Tibial artery (tissue), 4 donors: Measurements from ENCODE around the gene C1orf198.

Source experiments
- DNase-seq, 2 donors: peaks; one replicate each; pipeline ENCODE4 v3.0.0-alpha.2; 2019
- H3K27ac ChIP-seq, 2 donors: fragments of 200-600 bp; sonication (generic) in 1 of 2; 1 replicate in 1 of 2; 2 replicates in 1 of 2; pipeline ENCODE4 v1.5.1; 2018 to 2019; ENCODE audit warnings: mild to moderate bottlenecking in 1 of 2
- H3K27me3 ChIP-seq, 2 donors: fragments of 200-600 bp; sonication (generic) in 1 of 2; one replicate each; pipeline versions ENCODE4 v1.5.1 to v1.6.0; 2016 to 2019
- H3K36me3 ChIP-seq, 3 donors: fragments of 200-600 bp; sonication (generic) in 2 of 3; one replicate each; pipeline ENCODE4 v1.5.1; 2016 to 2019; ENCODE audit warnings: mild to moderate bottlenecking in 2 of 3
- H3K4me1 ChIP-seq, 4 donors: fragments of 200-600 bp; sonication (generic) in 2 of 4; 1 replicate in 3 of 4; 2 replicates in 1 of 4; pipeline ENCODE4 v1.5.1; 2016 to 2019
- H3K4me3 ChIP-seq, 2 donors: fragments of 200-600 bp; sonication (generic) in 1 of 2; 1 replicate in 1 of 2; 2 replicates in 1 of 2; pipeline ENCODE4 v1.5.1; 2018 to 2019; ENCODE audit warnings: mild to moderate bottlenecking in 2 of 2
- H3K9me3 ChIP-seq, 3 donors: fragments of 200-600 bp; sonication (generic) in 1 of 3; one replicate each; pipeline ENCODE4 v1.5.1; 2016 to 2019
- intact Hi-C: fragments of 100-400 bp; cut with DNase I; formaldehyde crosslinking; loops from one replicate; pipeline ENCODE4 v1.15.0; 2023; ENCODE audit warnings: low total_unique reads
- TF ChIP-seq, protein P1 (sequence below), 2 experiments: fragments of 200-600 bp in 1 of 2; fragments of 450-650 bp in 1 of 2; IDR thresholded peaks; one replicate each; pipeline ENCODE4 v1.5.1; 2017 to 2019; ENCODE audit warnings: antibody characterized with exemption in 2 of 2, mild to moderate bottlenecking in 1 of 2, moderate library complexity in 1 of 2

C1orf198 gene

DNA sequence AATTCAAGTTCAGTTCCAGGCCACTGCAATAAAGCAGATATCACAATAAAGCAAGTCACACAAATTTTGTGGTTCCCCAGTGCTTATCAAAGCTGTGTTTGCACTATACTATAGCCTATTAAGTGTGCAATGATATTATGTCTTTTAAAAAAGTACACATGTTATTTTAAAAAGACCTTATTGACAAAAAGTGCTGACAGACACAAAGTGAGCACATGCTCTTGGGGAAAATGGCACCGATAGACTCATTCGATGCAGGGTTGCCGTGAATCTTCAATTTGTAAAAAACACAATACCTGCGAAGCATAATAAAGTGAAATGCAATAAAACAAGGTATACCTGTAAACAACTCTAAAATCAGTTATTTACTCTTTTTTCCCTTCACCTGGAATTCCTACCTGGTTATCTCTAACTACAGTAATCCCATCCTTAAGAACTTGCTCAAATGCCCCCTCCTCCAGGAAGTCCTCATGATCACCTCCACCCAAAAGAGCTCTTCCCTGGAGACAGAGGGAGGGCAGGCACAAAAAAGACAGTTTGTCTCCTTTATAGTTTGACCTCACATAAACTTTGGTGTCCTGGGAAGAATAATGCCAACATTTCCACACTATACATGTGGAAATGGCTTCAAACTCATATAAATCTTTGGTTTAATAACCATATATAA, 9.7 kb upstream of the C1orf198 start:
- no peak for DNase-seq
- no peak overlapping the region for H3K4me3 ChIP-seq
- H3K4me1 ChIP-seq, result peaks cover 0 to 21% (median 12%) of the 10 kb centered on the region in 4 donors
- TF ChIP-seq, protein P1, sequence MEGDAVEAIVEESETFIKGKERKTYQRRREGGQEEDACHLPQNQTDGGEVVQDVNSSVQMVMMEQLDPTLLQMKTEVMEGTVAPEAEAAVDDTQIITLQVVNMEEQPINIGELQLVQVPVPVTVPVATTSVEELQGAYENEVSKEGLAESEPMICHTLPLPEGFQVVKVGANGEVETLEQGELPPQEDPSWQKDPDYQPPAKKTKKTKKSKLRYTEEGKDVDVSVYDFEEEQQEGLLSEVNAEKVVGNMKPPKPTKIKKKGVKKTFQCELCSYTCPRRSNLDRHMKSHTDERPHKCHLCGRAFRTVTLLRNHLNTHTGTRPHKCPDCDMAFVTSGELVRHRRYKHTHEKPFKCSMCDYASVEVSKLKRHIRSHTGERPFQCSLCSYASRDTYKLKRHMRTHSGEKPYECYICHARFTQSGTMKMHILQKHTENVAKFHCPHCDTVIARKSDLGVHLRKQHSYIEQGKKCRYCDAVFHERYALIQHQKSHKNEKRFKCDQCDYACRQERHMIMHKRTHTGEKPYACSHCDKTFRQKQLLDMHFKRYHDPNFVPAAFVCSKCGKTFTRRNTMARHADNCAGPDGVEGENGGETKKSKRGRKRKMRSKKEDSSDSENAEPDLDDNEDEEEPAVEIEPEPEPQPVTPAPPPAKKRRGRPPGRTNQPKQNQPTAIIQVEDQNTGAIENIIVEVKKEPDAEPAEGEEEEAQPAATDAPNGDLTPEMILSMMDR (IDR thresholded peaks at IDR 0.05), result no peak
- intact Hi-C loops, result loop anchor here (5.0 kb wide), 1 partner anchor 34 kb away; no protein-coding TSS in a partner anchor
- H3K36me3 ChIP-seq, result no peaks in the 10 kb centered on the region
- H3K9me3 ChIP-seq, result no peaks in the 10 kb centered on the region
- peak overlapping the region in 1 of 2 donors; percentile 32 for H3K27ac ChIP-seq
- no peaks in the 10 kb centered on the region for H3K27me3 ChIP-seq

- Histone ChIP-seq H3K4me3 (no peak overlapping the region), H3K27ac (no peak overlapping the region), H3K36me3 (no peaks in the 10 kb centered on the region), H3K9me3 (no peaks in the 10 kb centered on the region), H3K27me3 (no peaks in the 10 kb centered on the region), H3K4me1 (peaks cover 0 to 21% (median 12%) of the 10 kb centered on the region in 4 donors)
- TF ChIP-seq, protein P1 (IDR thresholded peaks at IDR 0.05), result no peak
- intact Hi-C loops, result loop anchor here (5.0 kb wide), 1 partner anchor 35 kb away; no protein-coding TSS in a partner anchor
- DNase-seq, result no peak
Observed at GRCh38 chr1:230877146-230877923, 9.0 kb upstream of the C1orf198 start.

DNA sequence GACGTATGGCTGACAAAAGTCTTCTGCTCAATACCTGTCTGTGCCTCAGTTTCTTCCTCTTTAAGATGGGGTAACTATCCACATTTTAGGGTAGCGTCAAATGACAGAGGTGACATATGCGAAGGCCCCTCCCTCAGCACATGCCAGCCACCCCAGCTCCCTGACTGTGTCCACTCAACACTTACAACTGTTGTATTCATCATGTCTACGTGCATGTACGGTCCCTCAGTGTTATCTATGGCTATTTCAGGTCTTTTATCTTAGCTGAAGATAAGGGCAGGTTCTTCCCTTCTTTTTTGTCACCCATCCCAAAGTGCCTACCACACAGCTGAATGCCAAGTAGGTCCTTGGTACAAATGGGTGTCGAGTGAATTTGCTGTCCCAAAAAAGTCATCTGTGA, 8.3 kb upstream of the C1orf198 start:
- H3K27me3 ChIP-seq, result no peaks in the 10 kb centered on the region
- H3K27ac ChIP-seq, result no peak overlapping the region
- TF ChIP-seq, protein P1 (IDR thresholded peaks at IDR 0.05), result no peak
- no peak overlapping the region for H3K4me3 ChIP-seq
- no peaks in the 10 kb centered on the region for H3K9me3 ChIP-seq
- H3K4me1 ChIP-seq, result peaks cover 0 to 21% (median 12%) of the 10 kb centered on the region in 4 donors
- DNase-seq, result no peak
- intact Hi-C loops, result loop anchor here (5.0 kb wide), 1 partner anchor 36 kb away; no protein-coding TSS in a partner anchor
- H3K36me3 ChIP-seq, result no peaks in the 10 kb centered on the region

DNA sequence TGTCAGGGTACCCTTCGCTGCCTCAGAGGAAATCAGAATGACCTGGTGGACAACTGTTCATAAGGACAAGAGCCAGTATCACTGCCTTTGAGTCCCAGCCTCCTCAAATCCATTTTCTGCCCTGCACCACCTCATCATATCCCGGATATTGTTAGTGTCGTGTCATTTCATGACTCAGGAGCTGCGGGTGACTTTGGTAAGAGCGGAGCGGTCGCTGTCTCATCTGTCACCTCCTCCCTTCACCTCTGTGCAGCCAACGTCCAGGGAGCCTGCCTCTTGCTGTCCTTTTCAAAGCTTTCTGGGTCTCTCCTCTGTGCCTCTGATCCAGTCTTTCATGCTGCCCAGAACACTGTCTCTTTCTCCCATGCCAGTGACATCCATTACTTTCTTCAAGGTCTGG, 7.0 kb upstream of the C1orf198 start:
- H3K9me3 ChIP-seq, result no peaks in the 10 kb centered on the region
- H3K4me3 ChIP-seq, result no peak overlapping the region
- H3K36me3 ChIP-seq, result no peaks in the 10 kb centered on the region
- no peaks in the 10 kb centered on the region for H3K27me3 ChIP-seq
- no peak overlapping the region for H3K27ac ChIP-seq
- peaks cover 0 to 26% (median 12%) of the 10 kb centered on the region in 4 donors for H3K4me1 ChIP-seq
- TF ChIP-seq, protein P1 (IDR thresholded peaks at IDR 0.05), result no peak
- DNase-seq, result no peak
- intact Hi-C loops, result loop anchor here (5.0 kb wide), 1 partner anchor 37 kb away; no protein-coding TSS in a partner anchor

GRCh38 chr1:230870916-230871315, 2.6 kb upstream of the C1orf198 start:
- no peak for DNase-seq
- peaks cover 5 to 26% (median 12%) of the 10 kb centered on the region in 4 donors for H3K4me1 ChIP-seq
- no peaks in the 10 kb centered on the region for H3K9me3 ChIP-seq
- no peaks in the 10 kb centered on the region for H3K36me3 ChIP-seq
- H3K27me3 ChIP-seq, result no peaks in the 10 kb centered on the region
- TF ChIP-seq, protein P1 (IDR thresholded peaks at IDR 0.05), result no peak
- no peak overlapping the region for H3K4me3 ChIP-seq
- H3K27ac ChIP-seq, result peak overlapping the region; percentile 89 to 97
- intact Hi-C loops, result no loop called here
